Activated T-cell treated with anti-CD3 and anti-CD28 coated beads for 4 hours (primary cell): ENCODE results near the gene HSPB3.
"Not testable (repeated sequence)": the region's sequence is repeated elsewhere in the genome, so short reads cannot be mapped to it uniquely, and the experiment has no call there.

ENCODE experiments used
- DNase-seq: peaks from one replicate; pipeline ENCODE4 v3.0.0-alpha.2; 2020

The HSPB3 gene

DNA sequence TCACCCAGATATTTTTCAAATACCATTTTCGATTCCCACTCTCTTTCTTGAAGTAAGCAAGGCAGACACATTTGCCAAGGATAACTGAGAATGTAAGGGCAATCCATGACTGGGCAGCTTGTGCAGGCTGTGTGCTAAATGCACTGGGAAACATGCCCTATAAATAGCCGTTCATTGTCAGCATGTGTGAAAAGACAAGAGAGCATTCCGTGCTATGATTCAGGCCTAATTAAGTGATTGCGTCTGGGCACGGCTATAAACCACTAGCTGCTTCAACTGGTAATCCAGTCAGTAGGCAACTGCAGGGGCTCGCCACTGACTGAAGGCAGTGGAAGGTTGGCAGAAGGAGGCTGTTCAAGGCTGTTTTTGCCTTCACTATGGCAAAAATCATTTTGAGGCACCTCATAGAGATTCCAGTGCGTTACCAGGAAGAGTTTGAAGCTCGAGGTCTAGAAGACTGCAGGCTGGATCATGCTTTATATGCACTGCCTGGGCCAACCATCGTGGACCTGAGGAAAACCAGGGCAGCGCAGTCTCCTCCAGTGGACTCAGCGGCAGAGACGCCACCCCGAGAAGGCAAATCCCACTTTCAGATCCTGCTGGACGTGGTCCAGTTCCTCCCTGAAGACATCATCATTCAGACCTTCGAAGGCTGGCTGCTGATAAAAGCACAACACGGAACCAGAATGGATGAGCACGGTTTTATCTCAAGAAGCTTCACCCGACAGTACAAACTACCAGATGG lies at the start of gene HSPB3:
HSPB3 (plus strand) TSS at position 287 of the 745 bp plus-strand sequence; CDS start at position 378, 91 bp downstream.
- no peak for DNase-seq

DNA sequence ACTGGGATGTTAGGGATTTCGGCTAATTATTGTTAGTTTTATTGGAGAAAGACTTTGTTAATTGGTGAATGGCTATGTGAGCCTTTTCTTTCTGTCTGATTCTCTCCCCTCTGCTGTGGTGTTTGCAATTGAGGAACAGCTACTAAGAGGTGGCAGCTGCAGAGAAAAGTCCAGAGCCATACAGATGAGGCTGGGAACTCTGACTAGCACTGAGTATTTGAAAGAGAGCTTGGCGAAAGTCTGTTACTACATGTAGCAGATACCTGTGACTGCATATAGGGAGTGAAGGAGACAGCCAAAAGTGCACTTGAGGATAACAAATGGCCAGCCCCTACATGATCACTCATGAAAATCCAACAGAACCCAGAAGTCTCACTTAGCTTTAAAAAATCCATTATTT lies 44.3 kb upstream of the HSPB3 start:
- DNase-seq = no peak

DNA sequence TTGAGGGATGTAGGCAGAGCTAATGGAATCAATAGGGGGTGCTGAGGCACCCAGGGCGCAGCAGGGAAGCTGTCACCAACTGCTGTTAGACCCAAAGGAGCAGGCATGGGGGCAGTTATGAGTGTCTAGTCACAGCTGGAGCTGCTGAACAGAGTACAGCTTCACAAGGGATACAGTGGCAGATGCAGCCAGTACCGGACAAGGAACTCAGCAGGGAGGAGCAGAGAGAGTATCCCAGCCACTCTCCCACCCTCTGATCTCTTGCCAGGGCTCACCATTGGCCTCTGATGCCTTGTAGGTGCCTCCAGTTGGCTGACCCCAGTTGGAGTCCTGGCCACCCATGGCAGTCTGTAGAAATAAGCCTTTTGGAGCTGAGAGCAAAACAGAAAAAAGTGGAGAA lies 42.6 kb upstream of the HSPB3 start:
- no peak for DNase-seq

- no peak for DNase-seq
These were observed 40.4 kb upstream of the HSPB3 start for GRCh38 chr5:54415147-54415546.

- DNase-seq = no peak
These were observed 39.5 kb upstream of the HSPB3 start for GRCh38 chr5:54415896-54416601.

DNA sequence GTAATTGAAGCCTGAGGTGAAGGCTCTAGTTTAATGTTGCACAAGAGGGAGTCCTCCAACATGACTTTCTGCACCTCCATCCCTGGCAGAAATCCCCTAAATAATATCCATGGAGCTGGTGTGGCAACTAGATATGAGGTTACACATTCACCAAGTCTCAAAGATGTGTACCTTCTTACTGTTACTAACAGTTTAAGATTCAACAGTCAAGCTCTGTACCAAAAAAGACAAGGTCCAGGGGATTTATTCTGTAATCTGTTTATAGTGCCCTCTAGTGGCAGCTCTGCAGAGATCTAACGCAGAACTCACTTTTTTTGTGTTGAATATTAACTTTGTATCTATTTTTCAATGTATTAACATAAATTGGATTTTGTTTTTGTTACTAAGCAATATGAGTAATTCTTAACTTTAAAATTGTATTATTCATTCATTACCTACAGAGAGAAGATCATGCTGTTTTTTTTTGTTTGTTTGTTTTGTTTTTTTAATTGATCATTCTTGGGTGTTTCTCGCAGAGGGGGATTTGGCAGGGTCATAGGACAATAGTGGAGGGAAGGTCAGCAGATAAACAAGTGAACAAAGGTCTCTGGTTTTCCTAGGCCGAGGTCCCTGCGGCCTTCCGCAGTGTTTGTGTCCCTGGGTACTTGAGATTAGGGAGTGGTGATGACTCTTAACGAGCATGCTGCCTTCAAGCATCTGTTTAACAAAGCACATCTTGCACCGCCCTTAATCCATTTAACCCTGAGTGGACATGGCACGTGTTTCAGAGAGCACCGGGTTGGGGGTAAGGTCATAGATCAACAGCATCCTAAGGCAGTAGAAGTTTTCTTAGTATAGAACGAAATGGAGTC lies 35.7 kb upstream of the HSPB3 start:
- DNase-seq = not testable (repeated sequence)

- not testable (repeated sequence) for DNase-seq
These were observed 35.0 kb upstream of the HSPB3 start for GRCh38 chr5:54420511-54420910.

DNA sequence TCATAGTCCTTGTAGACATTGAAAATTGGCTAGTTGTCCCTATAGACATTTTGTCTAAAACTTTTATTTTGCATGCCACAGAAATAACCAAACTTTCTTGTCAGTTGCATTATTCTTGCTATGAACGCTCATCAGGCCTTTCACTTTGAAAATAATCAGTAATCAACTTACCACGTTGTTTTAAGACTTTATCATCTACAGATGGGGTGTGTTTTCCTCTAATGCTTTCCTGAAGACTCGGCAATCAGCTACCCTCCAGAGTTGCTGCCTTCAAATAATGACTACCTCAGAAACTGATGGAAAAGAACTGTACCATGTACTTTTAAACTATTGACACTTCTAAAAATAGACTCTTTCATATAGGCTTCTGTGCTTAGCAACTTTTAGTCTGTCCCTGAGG lies 33.5 kb upstream of the HSPB3 start:
- no peak for DNase-seq

- DNase-seq = no peak
These were observed 30.2 kb upstream of the HSPB3 start for GRCh38 chr5:54425258-54425657.

DNA sequence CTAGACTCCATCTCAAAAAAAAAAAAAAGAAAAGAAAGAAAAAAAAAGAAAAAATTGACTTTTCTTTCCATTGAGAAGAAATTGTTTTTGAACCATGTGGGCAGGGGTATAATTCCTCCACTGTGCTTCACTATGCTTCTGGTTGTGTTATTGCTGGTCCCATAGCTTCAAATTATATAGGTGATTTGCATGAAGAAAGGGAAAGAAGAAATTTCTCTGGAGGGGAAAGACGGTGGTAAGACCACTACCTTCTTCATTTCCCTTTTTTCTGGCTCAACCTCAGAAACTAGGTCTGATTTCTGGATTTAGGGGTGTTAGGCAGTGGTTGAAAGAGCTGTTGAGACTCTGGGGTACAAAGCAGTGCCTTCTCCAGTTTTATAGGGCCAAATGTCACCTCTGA lies 29.3 kb upstream of the HSPB3 start:
- no peak for DNase-seq

- not testable (repeated sequence) for DNase-seq
These were observed 20.8 kb upstream of the HSPB3 start for GRCh38 chr5:54434650-54435049.

DNA sequence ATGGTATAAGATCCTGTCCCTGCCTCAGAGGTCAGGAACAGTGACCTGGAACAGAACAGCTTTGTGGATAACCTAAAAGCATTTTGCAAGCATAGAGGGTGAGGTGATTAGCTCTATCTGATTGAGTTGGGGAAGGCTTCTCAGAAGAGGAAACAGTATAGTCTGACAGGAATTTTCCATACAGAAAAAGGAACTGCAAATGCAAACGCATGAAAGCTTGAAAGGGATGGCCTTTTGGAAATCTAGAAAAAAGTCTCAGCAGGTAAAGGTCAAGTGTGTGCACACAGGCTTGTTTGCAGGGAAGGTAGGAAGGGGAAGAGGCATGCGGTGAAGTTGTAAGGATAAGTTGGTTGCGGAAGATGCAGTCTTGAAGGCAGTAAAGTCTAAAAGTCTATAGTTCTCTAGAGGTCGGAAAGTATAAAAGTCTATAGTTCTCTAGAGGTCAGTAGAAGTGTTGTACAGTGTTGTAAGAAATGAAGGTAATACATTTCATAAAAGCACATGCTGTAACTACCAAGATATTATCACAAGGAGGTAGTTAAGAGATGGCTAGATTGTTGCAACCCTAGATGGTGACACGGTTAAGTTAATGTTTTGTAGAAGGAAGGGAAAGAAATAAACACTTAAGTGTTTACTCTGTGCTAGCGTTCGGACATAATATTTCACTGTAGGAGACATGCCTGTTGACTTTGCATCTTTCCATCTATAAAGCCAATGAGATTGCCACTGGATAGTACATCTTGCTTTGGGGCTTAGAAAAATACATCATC lies 16.7 kb upstream of the HSPB3 start:
- no peak for DNase-seq

DNA sequence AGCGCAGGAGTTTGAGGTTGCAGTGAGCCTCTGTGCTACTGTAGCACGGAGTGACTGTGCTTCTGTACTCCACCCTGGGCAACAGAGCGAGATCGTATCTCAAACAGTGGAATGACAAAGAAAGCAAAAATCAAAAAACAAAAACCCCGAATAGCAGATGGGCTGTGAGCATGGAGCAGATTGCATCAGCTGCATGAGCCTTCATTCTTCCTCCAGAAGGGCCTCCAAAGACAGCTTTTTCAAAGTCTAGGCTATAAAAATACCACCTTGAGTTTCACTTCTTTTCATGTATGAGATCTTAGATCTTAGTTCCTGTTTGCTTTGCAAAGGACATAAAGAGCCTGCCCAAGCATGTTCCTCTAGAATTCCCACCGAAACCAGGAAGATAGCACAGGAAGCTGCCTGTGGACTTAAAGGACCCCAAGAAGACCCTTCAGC lies 15.0 kb upstream of the HSPB3 start:
- no peak for DNase-seq

DNA sequence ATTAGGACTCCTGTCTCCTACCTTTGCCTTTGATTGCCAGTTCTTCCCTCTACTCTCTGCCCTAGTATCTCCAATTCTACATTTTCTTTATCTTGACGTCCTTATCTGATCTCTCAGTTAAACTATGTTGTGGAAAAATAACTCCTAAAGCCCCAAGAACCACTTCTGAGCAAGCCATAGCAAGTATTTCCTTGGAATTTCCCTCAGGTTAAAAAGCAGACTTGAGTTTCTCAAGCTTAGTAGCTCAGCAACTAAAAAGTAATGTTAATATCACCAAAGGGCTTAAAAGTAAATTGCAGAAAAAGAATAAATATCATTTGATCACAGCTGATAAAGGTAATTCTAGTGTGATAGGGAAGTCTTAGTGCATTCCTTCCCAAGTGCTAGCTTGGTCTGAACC lies 13.2 kb upstream of the HSPB3 start:
- no peak for DNase-seq

DNA sequence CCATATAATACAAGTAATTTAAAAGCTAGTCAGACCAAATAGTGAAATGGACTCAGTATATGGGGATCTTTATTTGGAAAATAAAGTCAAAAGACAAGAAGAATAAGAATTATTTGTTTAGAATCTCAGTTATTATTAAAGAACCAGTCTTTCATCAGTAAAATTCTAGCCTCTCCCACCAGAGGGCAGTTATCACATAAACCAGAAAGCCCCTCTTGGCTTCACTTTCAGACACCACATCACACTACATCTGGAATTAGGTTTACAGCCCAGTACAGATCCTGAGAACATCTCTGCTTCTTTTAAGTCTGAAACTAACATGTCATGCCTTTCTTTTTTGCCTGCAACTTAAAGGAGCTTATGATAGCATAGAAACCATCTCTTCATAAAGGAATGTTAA lies 12.2 kb upstream of the HSPB3 start:
- no peak for DNase-seq

GRCh38 chr5:54445691-54446378 lies 9.7 kb upstream of the HSPB3 start:
- no peak for DNase-seq

GRCh38 chr5:54446379-54446732 lies 9.1 kb upstream of the HSPB3 start:
- DNase-seq = no peak

DNA sequence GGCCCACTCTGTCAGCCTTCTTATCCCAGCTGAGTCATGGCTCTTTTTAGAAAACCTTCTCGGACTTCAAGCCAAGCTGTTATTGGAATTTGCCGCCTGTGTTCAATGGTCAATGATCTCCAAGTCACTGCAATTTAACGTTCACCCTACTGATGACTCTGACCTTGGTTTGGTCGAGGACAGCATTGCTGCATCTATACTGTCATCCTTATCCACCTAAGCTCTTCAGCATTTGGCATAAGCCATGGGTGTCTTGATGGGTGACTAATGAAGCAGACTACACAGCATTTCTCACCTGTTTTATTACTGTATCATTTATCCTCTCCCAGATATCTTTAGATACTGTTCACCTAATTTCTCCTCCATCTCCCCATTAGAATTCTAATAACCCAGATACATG lies 5.6 kb upstream of the HSPB3 start:
- DNase-seq = no peak

GRCh38 chr5:54450542-54450941 lies 5.0 kb upstream of the HSPB3 start:
- DNase-seq = no peak

DNA sequence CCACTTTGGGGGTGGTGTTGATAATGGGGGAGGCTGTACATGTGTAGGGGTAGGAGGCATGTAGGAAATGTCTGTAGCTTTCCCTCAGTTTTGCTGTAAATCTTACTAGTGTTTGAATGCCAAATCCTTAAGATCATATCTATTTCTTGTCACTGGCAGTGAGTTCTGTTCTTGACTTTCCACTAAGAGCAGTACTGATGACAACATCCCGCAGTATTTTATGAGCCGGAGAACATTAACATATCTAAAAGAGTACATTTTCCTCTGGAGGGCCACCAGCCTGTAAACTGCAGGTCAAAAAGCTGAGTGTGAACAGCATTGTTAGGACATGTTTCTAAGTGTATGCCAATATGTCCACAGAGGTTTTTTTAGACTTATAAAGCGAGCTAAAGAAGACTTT lies 2.5 kb upstream of the HSPB3 start:
- no peak for DNase-seq

DNA sequence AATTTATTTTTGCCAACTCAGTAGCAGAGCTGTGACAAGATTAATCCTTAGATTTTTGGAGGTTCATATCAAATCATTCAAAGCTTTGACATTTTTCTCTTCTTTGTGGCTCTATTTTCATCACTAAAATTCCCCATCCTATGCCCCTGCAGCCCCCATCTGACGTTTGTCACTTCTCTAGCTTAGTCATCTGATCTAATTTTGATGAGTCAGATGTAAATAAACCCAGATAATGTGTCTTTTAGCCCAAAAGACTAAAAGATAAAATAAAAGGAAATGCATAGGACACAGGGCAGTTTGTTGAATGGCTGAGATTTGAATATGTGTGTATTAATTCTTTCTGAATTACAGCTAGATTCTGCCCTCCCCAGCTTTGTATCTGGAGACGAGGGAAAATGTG lies 897 bp upstream of the HSPB3 start:
- no peak for DNase-seq
